HepG2 (cell line): ENCODE data around the gene CLASP1. TPM values are rescaled to one million over a fixed set of nuclear protein-coding genes. Genes with fewer than 3 reads are reported as not detected.
A peak's percentile ranks its signal among the peaks of the same experiment; 100 is the strongest.

Experiments used
- CERS6 ChIP-seq: sonication (generic); formaldehyde crosslinking; IDR thresholded peaks from 2 replicates; pipeline ENCODE4 v1.5.0; 2020; ENCODE audit warnings: missing genetic modification reagents
- CHD4 ChIP-seq: fragments of 200-600 bp; sonication (generic); IDR thresholded peaks from 2 replicates; pipeline ENCODE4 v1.7.0; 2017; ENCODE audit warnings: mild to moderate bottlenecking, low read length, borderline replicate concordance
- GPN1 ChIP-seq: sonication (generic); formaldehyde crosslinking; IDR thresholded peaks from 2 replicates; pipeline ENCODE4 v1.5.1; 2020; ENCODE audit warnings: missing genetic modification reagents, borderline replicate concordance
- KMT2A ChIP-seq: sonication (generic); formaldehyde crosslinking; IDR thresholded peaks from 2 replicates; pipeline ENCODE4 v1.4.0; 2020; ENCODE audit warnings: missing genetic modification reagents
- LBX2 ChIP-seq: sonication (generic); formaldehyde crosslinking; IDR thresholded peaks from 2 replicates; pipeline ENCODE4 v1.5.0; 2020; ENCODE audit warnings: missing genetic modification reagents, mild to moderate bottlenecking, borderline replicate concordance
- MAFK ChIP-seq, 2 experiments: IDR thresholded peaks in 1 of 2; conservative IDR thresholded peaks in 1 of 2; 2 replicates each; pipeline ENCODE4 v1.6.1; 2011; ENCODE audit warnings: improper control_type of control experiment in 2 of 2, low read length in 2 of 2
- MBNL3 ChIP-seq: fragments of 250-450 bp; sonication (Bioruptor Pico); conservative IDR thresholded peaks from 2 replicates; pipeline ENCODE4 v1.8.0; 2022; ENCODE audit warnings: mild to moderate bottlenecking, inconsistent platforms
- SP1 ChIP-seq, 2 experiments: fragments of 450-650 bp in 1 of 2; sonication (generic) in 1 of 2; formaldehyde crosslinking in 1 of 2; IDR thresholded peaks; 2 replicates each; pipeline versions ENCODE4 v1.4.0 to v1.6.1; 2016 to 2020; ENCODE audit warnings: missing genetic modification reagents in 1 of 2
- SRSF9 ChIP-seq: fragments of 200-400 bp; formaldehyde crosslinking; IDR thresholded peaks from 2 replicates; pipeline ENCODE4 v1.6.1; 2018; ENCODE audit warnings: borderline replicate concordance, mild to moderate bottlenecking, low read depth, low read length; ENCODE audit not compliant: insufficient read depth, poor library complexity, severe bottlenecking
- TCF7 ChIP-seq: sonication (generic); IDR thresholded peaks from 2 replicates; pipeline ENCODE4 v1.6.1; 2016; ENCODE audit warnings: antibody characterized with exemption, low read depth
- ZBTB42 ChIP-seq: sonication (generic); formaldehyde crosslinking; IDR thresholded peaks from 2 replicates; pipeline ENCODE4 v1.5.0; 2020; ENCODE audit warnings: mild to moderate bottlenecking, missing genetic modification reagents
- ZBTB49 ChIP-seq: sonication (generic); formaldehyde crosslinking; IDR thresholded peaks from 2 replicates; pipeline ENCODE4 v1.4.0; 2020; ENCODE audit warnings: missing genetic modification reagents, borderline replicate concordance
- ZFAT ChIP-seq: sonication (generic); formaldehyde crosslinking; conservative IDR thresholded peaks from 2 replicates; pipeline ENCODE4 v1.8.1; 2023; ENCODE audit warnings: missing genetic modification reagents, inconsistent platforms
- ZMYM4 ChIP-seq: sonication (generic); formaldehyde crosslinking; IDR thresholded peaks from 2 replicates; pipeline ENCODE4 v1.8.1; 2023; ENCODE audit warnings: mild to moderate bottlenecking, missing genetic modification reagents
- polyA plus RNA-seq, 8 experiments: library from polyadenylated mRNA; depleted of rRNA in 3 of 8; stranded (reverse) in 7 of 8; unstranded in 1 of 8; fragments of >200 nt; fragmentation: Illumina TruSeq in 4 of 8; extraction: Trizol in 4 of 8; gene quantifications; 2 replicates each; pipeline versions ENCODE4 v1.2.1 to v1.2.3, GENCODE V29; 2011 to 2016; ENCODE audit warnings: low read depth in 4 of 8, missing spikeins in 1 of 8, mixed read lengths in 1 of 8; ENCODE audit not compliant: insufficient read depth in 1 of 8
- total RNA-seq, 5 experiments: library from RNA; depleted of rRNA; stranded (reverse); fragments of >200 nt; fragmentation: Illumina TruSeq; extraction: Trizol; gene quantifications; 2 replicates each; pipeline ENCODE4 v1.2.3, GENCODE V29; 2016; ENCODE audit warnings: low read depth in 1 of 5
- TF ChIP-seq, protein P1 (sequence below): sonication (generic); formaldehyde crosslinking; IDR thresholded peaks from 2 replicates; pipeline ENCODE4 v1.5.0; 2020; ENCODE audit warnings: missing genetic modification reagents
- TF ChIP-seq, protein P2 (sequence below): sonication (generic); formaldehyde crosslinking; IDR thresholded peaks from 2 replicates; pipeline ENCODE4 v1.4.0; 2020; ENCODE audit warnings: missing genetic modification reagents

CLASP1 gene
- total and polyA plus RNA-seq, 2 of the 13 experiments (the other 11 are each of a cell fraction or from before 2014, with no cell fraction given) = 11.7 to 47.9 TPM

DNA sequence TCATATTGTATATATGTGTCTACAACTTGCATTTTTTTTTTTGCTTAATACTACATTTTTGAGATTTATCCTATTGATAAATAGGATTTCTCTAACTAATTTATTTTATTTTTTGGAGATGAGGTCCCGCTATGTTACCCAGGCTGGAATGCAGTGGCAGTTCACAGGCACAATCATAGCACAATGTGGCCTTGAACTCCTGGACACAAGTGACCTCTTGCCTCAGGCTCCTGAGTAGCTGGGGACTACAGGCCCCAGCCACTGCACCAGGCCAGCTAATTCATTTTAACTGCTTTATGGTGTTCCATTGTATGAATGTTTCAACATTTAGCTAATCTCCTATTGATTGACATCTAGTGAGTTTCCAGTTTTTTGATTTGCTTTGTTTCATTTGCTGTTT is 16.8 kb upstream of the CLASP1 start (continued):
- TF ChIP-seq CERS6 (CRISPR knock-in tag) (no peak), SRSF9 (no peak), CHD4 (peak; percentile 50; the same call in 1 of the 2 replicates), SP1 (IDR thresholded peaks at IDR 0.05) (no peak), SP1 (CRISPR knock-in tag; IDR thresholded peaks at IDR 0.05) (no peak), ZFAT (CRISPR knock-in tag) (no peak), MBNL3 (CRISPR knock-in tag) (no peak), ZBTB49 (CRISPR knock-in tag) (no peak), ZBTB42 (CRISPR knock-in tag) (no peak), GPN1 (no peak), MAFK (conservative IDR thresholded peaks at IDR 0.05 in 1 of 2, IDR thresholded peaks at IDR 0.05 in 1 of 2; ENCODE audit: low read length in 2 of 2) (0 out of 4 replicates have a peak, but pooled peaks of 1 of the 2 experiments have one; percentile 3), LBX2 (no peak), ZMYM4 (CRISPR knock-in tag) (peak; percentile 64), TCF7 (no peak), KMT2A (CRISPR knock-in tag) (no peak)
- TF ChIP-seq, protein P1, sequence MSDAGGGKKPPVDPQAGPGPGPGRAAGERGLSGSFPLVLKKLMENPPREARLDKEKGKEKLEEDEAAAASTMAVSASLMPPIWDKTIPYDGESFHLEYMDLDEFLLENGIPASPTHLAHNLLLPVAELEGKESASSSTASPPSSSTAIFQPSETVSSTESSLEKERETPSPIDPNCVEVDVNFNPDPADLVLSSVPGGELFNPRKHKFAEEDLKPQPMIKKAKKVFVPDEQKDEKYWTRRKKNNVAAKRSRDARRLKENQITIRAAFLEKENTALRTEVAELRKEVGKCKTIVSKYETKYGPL (CRISPR knock-in tag) = no peak
- TF ChIP-seq, protein P2, sequence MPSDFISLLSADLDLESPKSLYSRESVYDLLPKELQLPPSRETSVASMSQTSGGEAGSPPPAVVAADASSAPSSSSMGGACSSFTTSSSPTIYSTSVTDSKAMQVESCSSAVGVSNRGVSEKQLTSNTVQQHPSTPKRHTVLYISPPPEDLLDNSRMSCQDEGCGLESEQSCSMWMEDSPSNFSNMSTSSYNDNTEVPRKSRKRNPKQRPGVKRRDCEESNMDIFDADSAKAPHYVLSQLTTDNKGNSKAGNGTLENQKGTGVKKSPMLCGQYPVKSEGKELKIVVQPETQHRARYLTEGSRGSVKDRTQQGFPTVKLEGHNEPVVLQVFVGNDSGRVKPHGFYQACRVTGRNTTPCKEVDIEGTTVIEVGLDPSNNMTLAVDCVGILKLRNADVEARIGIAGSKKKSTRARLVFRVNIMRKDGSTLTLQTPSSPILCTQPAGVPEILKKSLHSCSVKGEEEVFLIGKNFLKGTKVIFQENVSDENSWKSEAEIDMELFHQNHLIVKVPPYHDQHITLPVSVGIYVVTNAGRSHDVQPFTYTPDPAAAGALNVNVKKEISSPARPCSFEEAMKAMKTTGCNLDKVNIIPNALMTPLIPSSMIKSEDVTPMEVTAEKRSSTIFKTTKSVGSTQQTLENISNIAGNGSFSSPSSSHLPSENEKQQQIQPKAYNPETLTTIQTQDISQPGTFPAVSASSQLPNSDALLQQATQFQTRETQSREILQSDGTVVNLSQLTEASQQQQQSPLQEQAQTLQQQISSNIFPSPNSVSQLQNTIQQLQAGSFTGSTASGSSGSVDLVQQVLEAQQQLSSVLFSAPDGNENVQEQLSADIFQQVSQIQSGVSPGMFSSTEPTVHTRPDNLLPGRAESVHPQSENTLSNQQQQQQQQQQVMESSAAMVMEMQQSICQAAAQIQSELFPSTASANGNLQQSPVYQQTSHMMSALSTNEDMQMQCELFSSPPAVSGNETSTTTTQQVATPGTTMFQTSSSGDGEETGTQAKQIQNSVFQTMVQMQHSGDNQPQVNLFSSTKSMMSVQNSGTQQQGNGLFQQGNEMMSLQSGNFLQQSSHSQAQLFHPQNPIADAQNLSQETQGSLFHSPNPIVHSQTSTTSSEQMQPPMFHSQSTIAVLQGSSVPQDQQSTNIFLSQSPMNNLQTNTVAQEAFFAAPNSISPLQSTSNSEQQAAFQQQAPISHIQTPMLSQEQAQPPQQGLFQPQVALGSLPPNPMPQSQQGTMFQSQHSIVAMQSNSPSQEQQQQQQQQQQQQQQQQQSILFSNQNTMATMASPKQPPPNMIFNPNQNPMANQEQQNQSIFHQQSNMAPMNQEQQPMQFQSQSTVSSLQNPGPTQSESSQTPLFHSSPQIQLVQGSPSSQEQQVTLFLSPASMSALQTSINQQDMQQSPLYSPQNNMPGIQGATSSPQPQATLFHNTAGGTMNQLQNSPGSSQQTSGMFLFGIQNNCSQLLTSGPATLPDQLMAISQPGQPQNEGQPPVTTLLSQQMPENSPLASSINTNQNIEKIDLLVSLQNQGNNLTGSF (CRISPR knock-in tag) = no peak
